ENCODE results near the gene TCF12.

The TCF12 gene

GRCh38 chr15:57320631-57321220 is 402.3 kb downstream of the TCF12 start:
- no peak overlapping the region for H3K4me2 ChIP-seq (ENCODE audit: low read length)
- no peak overlapping the region for H3K9ac ChIP-seq
- TF ChIP-seq CTCF (IDR thresholded peaks at IDR 0.05), result no peak
- no peaks in the 10 kb centered on the region for H3K27me3 ChIP-seq (ENCODE audit: control insufficient read depth, insufficient read depth, low read length)
- no peaks in the 10 kb centered on the region for H3K79me2 ChIP-seq
- no peaks in the 10 kb centered on the region for H3K4me1 ChIP-seq
- H2AFZ ChIP-seq, result no peak overlapping the region
- H3K9me3 ChIP-seq (ENCODE audit: control insufficient read depth, low read length), result no peaks in the 10 kb centered on the region
- H3K4me3 ChIP-seq (ENCODE audit: low read depth, low read length), result no peak overlapping the region
- H3K36me3 ChIP-seq (ENCODE audit: control insufficient read depth, insufficient read depth, low read length), result no peaks in the 10 kb centered on the region
- H3K27ac ChIP-seq, result no peak overlapping the region

GRCh38 chr15:57321485-57321884 is 403.0 kb downstream of the TCF12 start:
- TF ChIP-seq CTCF (IDR thresholded peaks at IDR 0.05), result no peak
- Histone ChIP-seq H2AFZ (no peak overlapping the region), H3K4me1 (no peaks in the 10 kb centered on the region), H3K27ac (no peak overlapping the region), H3K9ac (no peak overlapping the region), H3K27me3 (ENCODE audit: control insufficient read depth, insufficient read depth, low read length) (no peaks in the 10 kb centered on the region), H3K4me2 (ENCODE audit: low read length) (no peak overlapping the region), H3K36me3 (ENCODE audit: control insufficient read depth, insufficient read depth, low read length) (no peaks in the 10 kb centered on the region), H3K4me3 (ENCODE audit: low read depth, low read length) (no peak overlapping the region), H3K9me3 (ENCODE audit: control insufficient read depth, low read length) (no peaks in the 10 kb centered on the region), H3K79me2 (no peaks in the 10 kb centered on the region)

GRCh38 chr15:57321973-57322601 is 403.6 kb downstream of the TCF12 start:
- Histone ChIP-seq H3K27ac (no peak overlapping the region), H3K4me2 (ENCODE audit: low read length) (no peak overlapping the region), H3K4me3 (ENCODE audit: low read depth, low read length) (no peak overlapping the region), H3K36me3 (ENCODE audit: control insufficient read depth, insufficient read depth, low read length) (no peaks in the 10 kb centered on the region), H3K4me1 (no peaks in the 10 kb centered on the region), H3K9me3 (ENCODE audit: control insufficient read depth, low read length) (no peaks in the 10 kb centered on the region), H3K79me2 (no peaks in the 10 kb centered on the region), H3K9ac (no peak overlapping the region), H3K27me3 (ENCODE audit: control insufficient read depth, insufficient read depth, low read length) (no peaks in the 10 kb centered on the region), H2AFZ (no peak overlapping the region)
- no peak for TF ChIP-seq CTCF (IDR thresholded peaks at IDR 0.05)

- Histone ChIP-seq H3K4me1 (no peaks in the 10 kb centered on the region), H3K4me3 (ENCODE audit: low read depth, low read length) (no peak overlapping the region), H3K9ac (no peak overlapping the region), H3K4me2 (ENCODE audit: low read length) (no peak overlapping the region), H3K27ac (no peak overlapping the region), H3K36me3 (ENCODE audit: control insufficient read depth, insufficient read depth, low read length) (no peaks in the 10 kb centered on the region), H3K27me3 (ENCODE audit: control insufficient read depth, insufficient read depth, low read length) (no peaks in the 10 kb centered on the region), H2AFZ (no peak overlapping the region), H3K9me3 (ENCODE audit: control insufficient read depth, low read length) (no peaks in the 10 kb centered on the region), H3K79me2 (no peaks in the 10 kb centered on the region)
- no peak for TF ChIP-seq CTCF (IDR thresholded peaks at IDR 0.05)
Measured at GRCh38 chr15:57322602-57323250, 404.3 kb downstream of the TCF12 start.
